H9 (cell line): Measurements from ENCODE around the gene CXCL14. TPM values are rescaled to one million over a fixed set of nuclear protein-coding genes. Genes with fewer than 3 reads are reported as not detected.

Experiments
- DNase-seq: peaks from one replicate; pipeline ENCODE4 v3.0.0-alpha.2; 2017
- H2AFZ ChIP-seq: one replicate; pipeline ENCODE4 v1.6.1; 2013; ENCODE audit warnings: mild to moderate bottlenecking, low read length, control low read depth, moderate library complexity
- H2AK5ac ChIP-seq: 2 replicates; pipeline ENCODE4 v1.6.1; 2013; ENCODE audit warnings: low read length, control low read depth, mixed read lengths; ENCODE audit not compliant: insufficient read length
- H2BK120ac ChIP-seq: one replicate; pipeline ENCODE4 v1.6.1; 2013; ENCODE audit warnings: low read depth, mild to moderate bottlenecking, low read length, control low read depth, inconsistent platforms; ENCODE audit not compliant: poor library complexity, severe bottlenecking
- H2BK12ac ChIP-seq: 2 replicates; pipeline ENCODE4 v1.6.1; 2013; ENCODE audit warnings: low read length, control low read depth, mixed read lengths, low read depth; ENCODE audit not compliant: insufficient read length
- H2BK15ac ChIP-seq: 2 replicates; pipeline ENCODE4 v1.6.1; 2013; ENCODE audit warnings: low read depth, low read length, control low read depth
- H2BK20ac ChIP-seq: one replicate; pipeline ENCODE4 v1.6.1; 2013; ENCODE audit warnings: low read depth, mild to moderate bottlenecking, low read length, control low read depth, inconsistent platforms; ENCODE audit not compliant: poor library complexity, severe bottlenecking
- H2BK5ac ChIP-seq: 2 replicates; pipeline ENCODE4 v1.6.1; 2013; ENCODE audit warnings: low read length, control low read depth, mixed read lengths; ENCODE audit not compliant: insufficient read length
- H3K14ac ChIP-seq: 2 replicates; pipeline ENCODE4 v1.6.1; 2013; ENCODE audit warnings: low read length, control low read depth; ENCODE audit not compliant: insufficient read depth
- H3K18ac ChIP-seq: 2 replicates; pipeline ENCODE4 v1.6.1; 2013; ENCODE audit warnings: low read depth, mild to moderate bottlenecking, mixed read lengths, low read length, control low read depth; ENCODE audit not compliant: insufficient read length
- H3K23ac ChIP-seq: 2 replicates; pipeline ENCODE4 v1.6.1; 2013; ENCODE audit warnings: low read length, control low read depth, mixed read lengths, low read depth; ENCODE audit not compliant: insufficient read length
- H3K23me2 ChIP-seq: 2 replicates; pipeline ENCODE4 v1.6.1; 2013; ENCODE audit warnings: low read depth, mild to moderate bottlenecking, mixed read lengths, low read length, control low read depth; ENCODE audit not compliant: insufficient read length, poor library complexity, severe bottlenecking
- H3K27ac ChIP-seq: 2 replicates; pipeline ENCODE4 v1.5.1; 2013; ENCODE audit warnings: low read length, control low read depth, mixed read lengths, low read depth; ENCODE audit not compliant: insufficient read length
- H3K27me3 ChIP-seq: 2 replicates; pipeline ENCODE4 v1.6.1; 2013; ENCODE audit warnings: low read length, control low read depth, inconsistent platforms; ENCODE audit not compliant: insufficient read depth
- H3K4ac ChIP-seq: 2 replicates; pipeline ENCODE4 v1.6.1; 2013; ENCODE audit warnings: low read depth, mild to moderate bottlenecking, control low read depth, inconsistent platforms, low read length, moderate library complexity
- H3K4me1 ChIP-seq: 2 replicates; pipeline ENCODE4 v1.6.1; 2013; ENCODE audit warnings: low read length, control low read depth, inconsistent platforms; ENCODE audit not compliant: insufficient read depth
- H3K4me2 ChIP-seq: 2 replicates; pipeline ENCODE4 v1.6.1; 2013; ENCODE audit warnings: low read length, control low read depth, mixed read lengths; ENCODE audit not compliant: insufficient read length, insufficient read depth
- H3K56ac ChIP-seq: 2 replicates; pipeline ENCODE4 v1.6.1; 2013; ENCODE audit warnings: low read depth, mild to moderate bottlenecking, mixed read lengths, low read length, control low read depth; ENCODE audit not compliant: insufficient read length
- H3K79me1 ChIP-seq: 2 replicates; pipeline ENCODE4 v1.6.1; 2013; ENCODE audit warnings: low read depth, mild to moderate bottlenecking, moderate library complexity, low read length, control low read depth, inconsistent platforms; ENCODE audit not compliant: insufficient read depth, poor library complexity, severe bottlenecking
- H3K79me2 ChIP-seq: 2 replicates; pipeline ENCODE4 v1.6.1; 2013; ENCODE audit warnings: low read length, control low read depth, inconsistent platforms; ENCODE audit not compliant: insufficient read depth
- H3K9ac ChIP-seq: 2 replicates; pipeline ENCODE4 v1.6.1; 2013; ENCODE audit warnings: low read length, control low read depth, mixed read lengths; ENCODE audit not compliant: insufficient read length; ENCODE audit errors: extremely low read depth
- H3K9me3 ChIP-seq: one replicate; pipeline ENCODE4 v1.6.1; 2013; ENCODE audit warnings: low read depth, low read length, inconsistent platforms; ENCODE audit not compliant: control insufficient read depth
- H3T11ph ChIP-seq: one replicate; pipeline ENCODE4 v1.6.1; 2013; ENCODE audit warnings: mild to moderate bottlenecking, low read length, control low read depth, inconsistent platforms
- H4K20me1 ChIP-seq: one replicate; pipeline ENCODE4 v1.6.1; 2013; ENCODE audit not compliant: control insufficient read depth, insufficient read length, insufficient read depth
- H4K5ac ChIP-seq: 2 replicates; pipeline ENCODE4 v1.6.1; 2013; ENCODE audit warnings: low read depth, mild to moderate bottlenecking, mixed read lengths, low read length, control low read depth; ENCODE audit not compliant: insufficient read length
- H4K8ac ChIP-seq: replicated peaks from 2 replicates; pipeline ENCODE4 v1.6.1; 2013; ENCODE audit warnings: low read length, control low read depth, mixed read lengths, low read depth; ENCODE audit not compliant: insufficient read length
- H4K91ac ChIP-seq: 2 replicates; pipeline ENCODE4 v1.6.1; 2013; ENCODE audit warnings: low read depth, mild to moderate bottlenecking, moderate library complexity, mixed read lengths, low read length, control low read depth; ENCODE audit not compliant: insufficient read length
- H3K27ac Mint-ChIP-seq, 3 experiments: 2 replicates in 2 of 3; 3 replicates in 1 of 3; pipeline ENCODE4 v1.8.0; 2020 to 2021; ENCODE audit warnings: mixed read lengths in 3 of 3, mild to moderate bottlenecking in 1 of 3, moderate library complexity in 1 of 3
- H3K27me3 Mint-ChIP-seq: 2 replicates; pipeline ENCODE4 v1.8.0; 2021; ENCODE audit warnings: low read depth, mild to moderate bottlenecking, moderate library complexity, mixed read lengths
- H3K36me3 Mint-ChIP-seq, 3 experiments: 2 replicates in 2 of 3; 3 replicates in 1 of 3; pipeline ENCODE4 v1.8.0; 2020 to 2021; ENCODE audit warnings: low read depth in 3 of 3, mixed read lengths in 3 of 3; ENCODE audit not compliant: insufficient read depth in 1 of 3
- H3K4me1 Mint-ChIP-seq, 2 experiments: 2 replicates each; pipeline ENCODE4 v1.8.0; 2020; ENCODE audit warnings: mixed read lengths in 2 of 2
- H3K4me3 Mint-ChIP-seq, 2 experiments: 2 replicates in 1 of 2; 3 replicates in 1 of 2; pipeline ENCODE4 v1.8.0; 2020 to 2021; ENCODE audit warnings: mild to moderate bottlenecking in 2 of 2, mixed read lengths in 2 of 2, moderate library complexity in 1 of 2
- H3K9me3 Mint-ChIP-seq, 2 experiments: 2 replicates in 1 of 2; 3 replicates in 1 of 2; pipeline ENCODE4 v1.8.0; 2020; ENCODE audit warnings: mild to moderate bottlenecking in 2 of 2, mixed read lengths in 2 of 2, moderate library complexity in 1 of 2
- WGBS: extraction: QIAGEN DNeasy Blood & Tissue Kit; methylation state at CpG from one replicate; pipeline ENCODE4 v1.1.7; 2013; ENCODE audit warnings: missing lambda C conversion rate, low lambda C conversion rate, mixed read lengths; ENCODE audit not compliant: insufficient read length; ENCODE audit errors: extremely low coverage; 5-methylcytosine and 5-hydroxymethylcytosine counted together
- total RNA-seq: library from RNA; stranded (reverse); gene quantifications from 2 replicates; pipeline ENCODE4 v1.2.1, GENCODE V29; 2021
- TF ChIP-seq, protein P1 (sequence below): fragments of 200-600 bp; sonication (generic); conservative IDR thresholded peaks from 3 replicates; pipeline ENCODE4 v1.8.0; 2021; ENCODE audit warnings: antibody characterized with exemption, mild to moderate bottlenecking

The CXCL14 gene
- total RNA-seq, 1 experiment from 2014 or later: 1.1 TPM

DNA sequence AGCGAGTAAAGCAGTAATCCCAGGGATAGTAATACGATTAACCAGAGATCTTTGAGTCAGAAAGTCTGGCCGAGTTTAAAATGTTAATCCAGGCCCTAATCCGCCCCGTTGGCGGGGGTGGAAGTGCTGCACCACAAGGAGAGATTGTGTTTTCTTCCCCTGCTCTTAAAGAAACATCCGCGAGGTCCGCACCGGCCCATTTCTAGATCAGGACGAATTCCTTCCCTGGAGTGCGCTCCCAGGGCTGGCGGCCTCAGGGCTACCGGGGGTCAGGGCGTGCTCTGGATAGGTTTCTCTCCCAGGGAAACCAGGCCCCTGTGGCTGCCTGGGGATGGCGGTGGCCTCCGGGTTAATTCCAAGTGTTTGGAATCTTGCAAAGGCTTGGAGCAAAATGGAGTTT lies 33.7 kb downstream of the CXCL14 start:
- H2BK15ac ChIP-seq: no peak overlapping the region
- H3K18ac ChIP-seq: no peak overlapping the region
- no peak overlapping the region for H3K23ac ChIP-seq
- H3K4me1 ChIP-seq: no peaks in the 10 kb centered on the region
- Mint-ChIP-seq H3K4me1 (peaks cover 34 to 50% of the 10 kb centered on the region in 2 experiments), H3K4me3 (peak overlapping the region in 1 of 2 experiments; percentile 45; a peak in 3 of 5 replicates), H3K36me3 (no peaks in the 10 kb centered on the region), H3K27me3 (peaks cover 99% of the 10 kb centered on the region), H3K9me3 (peaks cover 0 to 3% of the 10 kb centered on the region in 2 experiments; a peak in 3 of 5 replicates), H3K27ac (no peak overlapping the region)
- peaks cover 6% of the 10 kb centered on the region for H3K23me2 ChIP-seq
- no peaks in the 10 kb centered on the region for H3K79me1 ChIP-seq
- no peaks in the 10 kb centered on the region for H3K9me3 ChIP-seq
- no peaks in the 10 kb centered on the region for H3K79me2 ChIP-seq
- H3K9ac ChIP-seq: no peak overlapping the region
- no peak overlapping the region for H2BK12ac ChIP-seq
- no peak overlapping the region for H2AK5ac ChIP-seq
- no peak overlapping the region for H4K8ac ChIP-seq
- no peak overlapping the region for H3K27ac ChIP-seq
- H4K5ac ChIP-seq: no peak overlapping the region
- H3K4ac ChIP-seq: no peak overlapping the region
- no peak overlapping the region for H4K91ac ChIP-seq
- TF ChIP-seq, protein P1, sequence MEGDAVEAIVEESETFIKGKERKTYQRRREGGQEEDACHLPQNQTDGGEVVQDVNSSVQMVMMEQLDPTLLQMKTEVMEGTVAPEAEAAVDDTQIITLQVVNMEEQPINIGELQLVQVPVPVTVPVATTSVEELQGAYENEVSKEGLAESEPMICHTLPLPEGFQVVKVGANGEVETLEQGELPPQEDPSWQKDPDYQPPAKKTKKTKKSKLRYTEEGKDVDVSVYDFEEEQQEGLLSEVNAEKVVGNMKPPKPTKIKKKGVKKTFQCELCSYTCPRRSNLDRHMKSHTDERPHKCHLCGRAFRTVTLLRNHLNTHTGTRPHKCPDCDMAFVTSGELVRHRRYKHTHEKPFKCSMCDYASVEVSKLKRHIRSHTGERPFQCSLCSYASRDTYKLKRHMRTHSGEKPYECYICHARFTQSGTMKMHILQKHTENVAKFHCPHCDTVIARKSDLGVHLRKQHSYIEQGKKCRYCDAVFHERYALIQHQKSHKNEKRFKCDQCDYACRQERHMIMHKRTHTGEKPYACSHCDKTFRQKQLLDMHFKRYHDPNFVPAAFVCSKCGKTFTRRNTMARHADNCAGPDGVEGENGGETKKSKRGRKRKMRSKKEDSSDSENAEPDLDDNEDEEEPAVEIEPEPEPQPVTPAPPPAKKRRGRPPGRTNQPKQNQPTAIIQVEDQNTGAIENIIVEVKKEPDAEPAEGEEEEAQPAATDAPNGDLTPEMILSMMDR: no peak
- no peak for DNase-seq
- H4K20me1 ChIP-seq: no peaks in the 10 kb centered on the region
- H3K27me3 ChIP-seq: peaks cover 96% of the 10 kb centered on the region
- WGBS: no CpG with 5 or more reads among the region's 17 CpGs
- H3K56ac ChIP-seq: no peak overlapping the region
- H2BK120ac ChIP-seq: no peak overlapping the region
- H3T11ph ChIP-seq: no peak overlapping the region
- no peak overlapping the region for H3K4me2 ChIP-seq
- no peak overlapping the region for H2AFZ ChIP-seq
- no peak overlapping the region for H2BK5ac ChIP-seq
- no peak overlapping the region for H3K14ac ChIP-seq
- H2BK20ac ChIP-seq: no peak overlapping the region
